Measurements from ENCODE around the gene BTN1A1.

BTN1A1 gene

DNA sequence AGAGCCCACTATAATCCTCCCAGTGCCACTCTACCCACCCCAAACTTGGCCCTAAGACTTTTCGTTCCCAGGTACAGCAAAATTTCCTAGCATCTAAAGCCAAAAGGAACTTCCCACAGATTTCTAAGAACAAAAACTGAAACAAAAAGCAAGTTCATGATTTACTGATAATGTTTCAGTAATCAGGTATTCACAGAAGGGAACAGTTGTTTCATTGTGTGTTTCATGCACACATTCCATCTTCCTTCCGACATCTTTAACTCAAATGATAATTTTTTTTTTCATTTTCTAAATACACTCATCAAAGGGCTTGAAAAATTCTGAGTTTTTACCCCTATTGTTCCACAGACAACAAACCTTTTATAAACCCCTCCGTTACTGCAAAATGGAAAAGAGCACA, 6.0 kb upstream of the BTN1A1 start:
- no peaks in the 10 kb centered on the region for H3K36me3 ChIP-seq (ENCODE audit: control insufficient read depth in 2 of 2, insufficient read depth in 1 of 2, low read length in 2 of 2)
- H3K9me3 ChIP-seq (ENCODE audit: control insufficient read depth, insufficient read depth, low read depth, low read length): no peaks in the 10 kb centered on the region
- ChIA-PET POLR2A (no interaction called here), CTCF (interaction anchor here (0.6 to 0.7 kb wide), 3 partner anchors 9 to 61 kb away, joined by 3 read pairs; no protein-coding TSS in a partner anchor)
- no peaks in the 10 kb centered on the region for H3K4me1 ChIP-seq (ENCODE audit: control insufficient read depth, insufficient read depth, low read length)
- no peak for TF ChIP-seq ZNF155 (tag by site-specific recombination; IDR thresholded peaks at IDR 0.05)
- no peak for TF ChIP-seq ZNF416 (tag by site-specific recombination; IDR thresholded peaks at IDR 0.05)
- no peak for TF ChIP-seq WT1 (tag by site-specific recombination; IDR thresholded peaks at IDR 0.05)
- TF ChIP-seq ZNF10 (tag by site-specific recombination; IDR thresholded peaks at IDR 0.05): no peak
- TF ChIP-seq ZNF548 (tag by site-specific recombination; IDR thresholded peaks at IDR 0.05): no peak
- no peak for TF ChIP-seq YY2 (tag by site-specific recombination; IDR thresholded peaks at IDR 0.05)
- no peak for TF ChIP-seq ZNF133 (tag by site-specific recombination; IDR thresholded peaks at IDR 0.05)
- TF ChIP-seq ZNF530 (tag by site-specific recombination; IDR thresholded peaks at IDR 0.05; ENCODE audit: low read depth): no peak
- TF ChIP-seq ZBTB26 (tag by site-specific recombination; optimal IDR thresholded peaks at IDR 0.05): no peak
- TF ChIP-seq ZNF645 (tag by site-specific recombination; IDR thresholded peaks at IDR 0.05): no peak
- no peak for TF ChIP-seq ZNF561 (tag by site-specific recombination; IDR thresholded peaks at IDR 0.05; ENCODE audit: borderline replicate concordance)
- TF ChIP-seq PRDM4 (tag by site-specific recombination; IDR thresholded peaks at IDR 0.05): no peak
- TF ChIP-seq ZNF350 (tag by site-specific recombination; IDR thresholded peaks at IDR 0.05): no peak
- no peak for TF ChIP-seq ZNF274 (IDR thresholded peaks at IDR 0.05; ENCODE audit: low read length)
- TF ChIP-seq ZNF274 (tag by site-specific recombination; IDR thresholded peaks at IDR 0.05; ENCODE audit: borderline replicate concordance): no peak
- no peak for TF ChIP-seq EGR2 (tag by site-specific recombination; IDR thresholded peaks at IDR 0.05; ENCODE audit: low read depth)
- TF ChIP-seq ZNF341 (tag by site-specific recombination; IDR thresholded peaks at IDR 0.05; ENCODE audit: low read depth): no peak
- no peak overlapping the region for H3K4me3 ChIP-seq (ENCODE audit: low read depth, low read length)
- no peak overlapping the region for H3K27ac ChIP-seq (ENCODE audit: extremely low read depth, low read depth, low read length)

- Histone ChIP-seq H3K36me3 (ENCODE audit: control insufficient read depth in 2 of 2, insufficient read depth in 1 of 2, low read length in 2 of 2) (no peaks in the 10 kb centered on the region), H3K4me3 (ENCODE audit: low read depth, low read length) (no peak overlapping the region), H3K4me1 (ENCODE audit: control insufficient read depth, insufficient read depth, low read length) (no peaks in the 10 kb centered on the region), H3K9me3 (ENCODE audit: control insufficient read depth, insufficient read depth, low read depth, low read length) (no peaks in the 10 kb centered on the region), H3K27ac (ENCODE audit: extremely low read depth, low read depth, low read length) (no peak overlapping the region)
- CTCF ChIA-PET: interaction anchor here (1.2 kb wide), 1 partner anchor 47 kb away, joined by 4 read pairs; no protein-coding TSS in a partner anchor
- POLR2A ChIA-PET: no interaction called here
- no peak for TF ChIP-seq YY1 (tag by site-specific recombination; IDR thresholded peaks at IDR 0.05)
- TF ChIP-seq HOXC10 (CRISPR knock-in tag; IDR thresholded peaks at IDR 0.05): no peak
- TF ChIP-seq ZNF629 (tag by site-specific recombination; IDR thresholded peaks at IDR 0.05): no peak
- no peak for TF ChIP-seq ZNF777 (tag by site-specific recombination; IDR thresholded peaks at IDR 0.05; ENCODE audit: borderline replicate concordance)
- TF ChIP-seq ZNF416 (tag by site-specific recombination; IDR thresholded peaks at IDR 0.05): no peak
- TF ChIP-seq ZNF274 (IDR thresholded peaks at IDR 0.05; ENCODE audit: low read length): no peak
- TF ChIP-seq ZNF274 (tag by site-specific recombination; IDR thresholded peaks at IDR 0.05; ENCODE audit: borderline replicate concordance): no peak
- no peak for TF ChIP-seq ZNF624 (tag by site-specific recombination; IDR thresholded peaks at IDR 0.05)
- no peak for TF ChIP-seq ZNF138 (tag by site-specific recombination; IDR thresholded peaks at IDR 0.05; ENCODE audit: borderline replicate concordance)
- TF ChIP-seq, protein P1, sequence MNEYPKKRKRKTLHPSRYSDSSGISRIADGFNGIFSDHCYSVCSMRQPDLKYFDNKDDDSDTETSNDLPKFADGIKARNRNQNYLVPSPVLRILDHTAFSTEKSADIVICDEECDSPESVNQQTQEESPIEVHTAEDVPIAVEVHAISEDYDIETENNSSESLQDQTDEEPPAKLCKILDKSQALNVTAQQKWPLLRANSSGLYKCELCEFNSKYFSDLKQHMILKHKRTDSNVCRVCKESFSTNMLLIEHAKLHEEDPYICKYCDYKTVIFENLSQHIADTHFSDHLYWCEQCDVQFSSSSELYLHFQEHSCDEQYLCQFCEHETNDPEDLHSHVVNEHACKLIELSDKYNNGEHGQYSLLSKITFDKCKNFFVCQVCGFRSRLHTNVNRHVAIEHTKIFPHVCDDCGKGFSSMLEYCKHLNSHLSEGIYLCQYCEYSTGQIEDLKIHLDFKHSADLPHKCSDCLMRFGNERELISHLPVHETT (tag by site-specific recombination; IDR thresholded peaks at IDR 0.05): no peak
- no peak for TF ChIP-seq RBAK (tag by site-specific recombination; IDR thresholded peaks at IDR 0.05)
- no peak for TF ChIP-seq ZNF114 (tag by site-specific recombination; IDR thresholded peaks at IDR 0.05)
- no peak for TF ChIP-seq ZNF350 (tag by site-specific recombination; IDR thresholded peaks at IDR 0.05)
- TF ChIP-seq SP3 (tag by site-specific recombination; IDR thresholded peaks at IDR 0.05): no peak
- no peak for TF ChIP-seq ZBTB11 (tag by site-specific recombination; conservative IDR thresholded peaks at IDR 0.05; ENCODE audit: low read depth)
Measured at GRCh38 chr6:26495281-26495680, 4.8 kb upstream of the BTN1A1 start.
